ENCODE data around the gene HLX.

Gene HLX, protein sequence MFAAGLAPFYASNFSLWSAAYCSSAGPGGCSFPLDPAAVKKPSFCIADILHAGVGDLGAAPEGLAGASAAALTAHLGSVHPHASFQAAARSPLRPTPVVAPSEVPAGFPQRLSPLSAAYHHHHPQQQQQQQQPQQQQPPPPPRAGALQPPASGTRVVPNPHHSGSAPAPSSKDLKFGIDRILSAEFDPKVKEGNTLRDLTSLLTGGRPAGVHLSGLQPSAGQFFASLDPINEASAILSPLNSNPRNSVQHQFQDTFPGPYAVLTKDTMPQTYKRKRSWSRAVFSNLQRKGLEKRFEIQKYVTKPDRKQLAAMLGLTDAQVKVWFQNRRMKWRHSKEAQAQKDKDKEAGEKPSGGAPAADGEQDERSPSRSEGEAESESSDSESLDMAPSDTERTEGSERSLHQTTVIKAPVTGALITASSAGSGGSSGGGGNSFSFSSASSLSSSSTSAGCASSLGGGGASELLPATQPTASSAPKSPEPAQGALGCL

DNA sequence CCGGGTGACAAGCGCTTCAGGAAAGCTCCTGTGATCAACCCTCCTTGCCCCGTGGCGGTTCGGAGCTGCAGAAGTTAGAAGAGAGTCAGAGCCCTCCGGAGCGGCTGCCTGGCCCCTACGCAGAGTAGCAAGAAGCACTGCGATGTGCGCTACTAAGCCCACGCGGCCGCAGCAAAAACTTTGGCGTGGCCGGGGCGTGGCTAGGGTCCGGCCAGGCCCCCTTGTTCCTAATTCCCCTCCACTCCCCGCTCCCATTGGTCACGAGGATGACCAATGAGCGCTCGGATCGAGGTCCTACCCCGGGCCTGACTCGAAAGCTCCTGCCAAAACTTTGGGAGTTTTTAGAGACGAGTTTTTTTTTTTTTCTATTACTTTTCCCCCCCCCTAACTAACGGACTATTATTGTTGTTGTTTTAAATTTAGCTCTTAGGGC, at the start of gene HLX:
Gene HLX, plus strand, starts transcription at position 368 of the 433 bp plus-strand sequence. CDS start 415 bp downstream, outside the sequence.
- peak in 41 of 42 donors; percentile 37 to 82 (median 64) for DNase-seq
- intact Hi-C loops (cut with DNase I): loop anchor here (5.0 kb wide), 1 partner anchor 558 kb away; no protein-coding TSS in a partner anchor

DNA sequence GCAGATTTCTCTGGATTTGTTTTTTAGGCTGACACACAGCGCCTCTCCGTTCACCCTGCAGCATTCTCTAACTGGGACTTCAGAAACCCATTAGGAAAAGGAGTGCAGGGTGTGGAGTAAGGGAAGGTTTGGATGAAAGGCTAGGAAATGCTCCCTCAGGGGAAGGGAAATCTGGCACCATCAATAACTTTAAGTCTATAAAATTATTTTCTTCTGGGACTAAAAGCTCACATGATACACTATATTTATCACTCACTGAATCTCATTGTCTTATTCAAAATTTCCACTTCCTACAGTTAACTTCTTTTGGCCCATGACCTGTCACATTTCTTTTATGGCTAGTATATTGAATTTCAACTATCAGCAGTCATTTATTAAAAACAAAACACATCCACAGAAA, 45.8 kb upstream of the HLX start:
- no peak for DNase-seq
- intact Hi-C loops (cut with DNase I): no loop called here

DNA sequence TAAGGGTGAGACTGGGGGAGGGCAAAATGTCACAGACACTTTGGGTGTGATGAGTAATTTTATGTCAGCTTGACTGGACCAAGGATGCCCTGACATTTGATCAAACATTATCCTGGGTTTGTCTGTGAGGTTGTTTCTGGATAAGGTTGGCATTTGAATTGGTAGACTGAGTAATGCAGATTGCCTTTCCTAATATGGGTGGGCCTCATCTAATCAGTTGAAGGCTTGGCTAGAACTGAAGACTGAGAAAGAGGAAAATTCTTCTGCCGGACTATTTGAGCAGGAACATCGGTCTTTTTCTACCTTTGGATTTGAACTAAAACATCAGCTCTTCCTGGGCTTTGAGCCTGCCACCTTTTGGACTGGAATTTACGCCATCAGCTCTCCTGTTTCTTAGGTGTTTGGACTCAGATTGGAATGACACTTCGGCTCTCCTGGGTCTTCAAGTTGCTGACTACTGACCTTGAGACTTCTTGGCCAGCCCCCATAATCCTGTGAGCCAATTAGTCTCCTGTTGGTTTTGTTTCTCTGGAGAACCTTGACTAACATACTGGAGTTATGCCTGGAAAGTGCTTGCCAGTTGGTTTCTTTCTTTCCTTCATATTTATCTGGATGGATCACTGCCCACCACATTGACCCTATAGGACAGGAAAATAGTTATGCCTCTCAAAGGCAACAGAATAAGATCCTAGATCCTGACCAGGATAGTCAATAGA, 44.9 kb upstream of the HLX start:
- DNase-seq: no peak
- intact Hi-C loops (cut with DNase I): no loop called here

DNA sequence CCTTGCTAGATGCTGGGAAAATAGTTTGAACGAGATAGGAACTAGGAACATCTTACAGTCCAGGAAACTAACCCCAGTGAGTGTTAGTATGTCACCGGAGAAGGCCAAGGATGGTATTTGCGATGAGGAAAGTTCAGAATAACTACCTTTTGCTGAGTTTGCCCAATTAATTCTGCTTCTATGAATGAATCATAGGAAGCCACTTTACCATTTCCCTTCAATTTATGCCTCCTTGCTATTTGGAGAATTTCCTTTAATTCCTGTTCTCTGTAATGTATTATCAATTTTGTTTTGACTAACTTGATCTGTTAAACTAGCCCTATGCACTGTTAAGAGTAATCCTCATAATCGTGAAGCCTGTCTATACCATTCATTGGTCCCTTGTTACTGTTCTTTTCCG, 40.7 kb upstream of the HLX start:
- intact Hi-C loops (cut with DNase I): no loop called here
- no peak for DNase-seq

DNA sequence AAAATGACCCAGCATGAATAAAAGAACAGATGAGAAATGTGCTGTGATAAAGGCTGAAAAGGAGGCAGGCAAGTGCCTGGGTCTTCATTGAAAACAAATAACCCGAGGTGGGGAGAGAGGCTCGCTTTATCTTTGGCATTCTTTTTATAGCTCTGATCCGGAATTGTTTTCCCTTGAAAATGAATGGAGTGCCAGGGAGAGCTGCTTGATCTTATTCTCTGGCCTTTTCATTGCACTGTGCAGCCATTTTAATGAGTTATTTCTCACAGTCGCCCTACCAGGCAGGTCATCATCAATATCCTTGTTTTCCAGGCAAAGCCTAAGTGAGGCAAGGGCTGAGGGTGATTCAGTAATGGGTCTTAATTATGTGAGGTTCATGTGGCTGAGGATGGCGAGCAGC, 39.8 kb upstream of the HLX start:
- intact Hi-C loops (cut with DNase I): no loop called here
- DNase-seq: no peak

DNA sequence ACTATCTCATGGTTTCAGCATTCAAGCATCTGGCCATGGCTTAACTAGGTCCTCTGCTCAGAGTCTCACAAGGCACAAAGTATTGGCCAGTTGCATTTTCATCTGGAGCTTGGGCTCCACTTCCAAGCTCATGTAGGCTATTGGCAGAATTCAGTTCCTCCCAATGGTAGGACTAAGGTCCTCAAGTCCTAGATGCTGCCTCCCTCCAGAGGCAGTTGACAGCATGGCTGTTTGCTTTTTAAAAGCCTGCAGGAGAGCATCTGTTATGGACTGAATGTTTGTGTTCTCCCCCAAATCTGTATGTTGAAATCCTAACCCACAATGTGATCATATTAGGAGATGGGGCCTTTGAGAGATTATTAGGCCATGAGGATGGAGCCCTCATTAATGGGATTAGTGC, 38.0 kb upstream of the HLX start:
- intact Hi-C loops (cut with DNase I): no loop called here
- DNase-seq: no peak

DNA sequence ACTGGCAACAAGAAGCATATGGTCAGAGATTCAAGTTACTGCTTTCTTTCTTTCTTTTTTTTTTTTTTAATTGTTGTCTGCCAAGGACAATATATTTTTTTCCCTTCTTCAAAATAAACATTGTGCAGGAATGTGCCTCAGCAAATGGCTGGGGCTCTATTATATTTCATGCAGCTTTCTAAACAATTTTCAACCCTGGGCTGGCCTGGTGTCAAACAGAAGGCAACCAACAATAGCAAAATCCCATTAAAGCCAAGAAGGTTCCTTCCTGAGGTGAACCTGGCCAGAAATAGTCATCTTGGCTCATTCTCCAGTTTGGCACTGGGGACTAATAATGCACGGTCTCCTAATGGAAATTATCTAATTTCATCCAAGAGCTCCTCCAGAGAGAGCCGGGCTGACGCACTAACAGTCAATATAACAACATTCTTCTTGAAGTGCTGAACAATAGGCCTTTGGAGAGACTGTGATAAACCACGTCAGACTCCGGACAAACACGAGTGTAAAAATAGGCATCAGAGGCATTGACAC, 35.7 kb upstream of the HLX start:
- intact Hi-C loops (cut with DNase I): no loop called here
- no peak for DNase-seq

DNA sequence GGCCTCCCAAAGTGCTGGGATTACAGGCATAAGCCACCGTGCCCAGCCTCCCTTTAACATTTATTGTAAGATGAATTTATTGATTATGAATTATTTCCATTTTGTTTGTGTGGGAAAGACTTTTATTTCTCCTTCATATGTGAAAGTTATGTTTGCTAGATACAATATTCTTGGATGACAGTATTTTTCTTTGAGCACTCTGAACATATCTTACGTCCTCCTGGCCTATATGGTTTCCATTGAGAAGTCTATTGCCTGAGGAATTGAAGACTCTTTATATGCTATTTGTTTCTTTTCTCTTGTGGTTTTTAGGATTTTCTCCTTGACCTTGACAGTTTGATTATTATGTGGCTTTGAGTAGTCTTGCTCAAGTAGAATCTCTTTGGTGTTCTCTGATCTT, 26.8 kb upstream of the HLX start:
- no peak for DNase-seq
- intact Hi-C loops (cut with DNase I): no loop called here

DNA sequence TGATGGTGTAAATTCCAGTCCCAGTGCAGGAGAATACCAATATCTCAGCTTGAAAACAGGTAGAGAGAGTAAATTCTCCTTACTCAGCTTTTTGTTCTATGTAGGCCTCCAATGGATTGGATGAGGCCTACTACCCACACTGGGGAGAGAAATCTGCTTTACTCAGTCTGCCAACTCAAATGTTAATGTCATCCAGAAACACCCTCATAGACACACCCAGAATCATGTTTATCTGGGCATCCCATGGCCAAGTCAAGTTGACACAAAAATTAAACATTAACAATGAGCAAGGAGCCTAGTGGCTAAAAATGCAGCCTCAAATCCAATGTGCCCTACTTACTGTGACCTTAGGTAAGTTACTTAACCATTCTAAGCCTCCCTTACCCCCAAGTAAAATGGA, 6.9 kb upstream of the HLX start:
- intact Hi-C loops (cut with DNase I): loop anchor here (5.0 kb wide), 1 partner anchor 330 kb away; no protein-coding TSS in a partner anchor
- no peak for DNase-seq

DNA sequence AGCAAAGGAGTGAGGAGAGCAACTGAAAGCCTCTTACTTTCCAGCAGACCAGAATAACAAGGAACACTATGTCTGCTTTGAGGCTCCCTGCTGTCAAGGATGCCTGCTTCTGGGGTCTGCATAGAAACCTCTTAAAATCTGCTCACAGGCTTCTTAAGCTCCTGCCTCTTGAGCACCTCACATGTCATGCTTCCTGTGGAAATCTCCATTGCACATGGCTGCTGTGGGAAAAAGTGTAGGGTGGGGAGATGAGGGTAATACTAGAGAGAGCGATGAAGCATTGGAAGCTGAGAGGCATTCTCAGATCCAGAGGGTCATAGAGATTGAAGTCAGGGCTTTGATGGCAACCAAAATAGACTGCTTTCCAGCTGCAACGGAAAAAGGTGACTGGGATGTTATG, 6.2 kb upstream of the HLX start:
- intact Hi-C loops (cut with DNase I): loop anchor here (5.0 kb wide), 1 partner anchor 329 kb away; no protein-coding TSS in a partner anchor

DNA sequence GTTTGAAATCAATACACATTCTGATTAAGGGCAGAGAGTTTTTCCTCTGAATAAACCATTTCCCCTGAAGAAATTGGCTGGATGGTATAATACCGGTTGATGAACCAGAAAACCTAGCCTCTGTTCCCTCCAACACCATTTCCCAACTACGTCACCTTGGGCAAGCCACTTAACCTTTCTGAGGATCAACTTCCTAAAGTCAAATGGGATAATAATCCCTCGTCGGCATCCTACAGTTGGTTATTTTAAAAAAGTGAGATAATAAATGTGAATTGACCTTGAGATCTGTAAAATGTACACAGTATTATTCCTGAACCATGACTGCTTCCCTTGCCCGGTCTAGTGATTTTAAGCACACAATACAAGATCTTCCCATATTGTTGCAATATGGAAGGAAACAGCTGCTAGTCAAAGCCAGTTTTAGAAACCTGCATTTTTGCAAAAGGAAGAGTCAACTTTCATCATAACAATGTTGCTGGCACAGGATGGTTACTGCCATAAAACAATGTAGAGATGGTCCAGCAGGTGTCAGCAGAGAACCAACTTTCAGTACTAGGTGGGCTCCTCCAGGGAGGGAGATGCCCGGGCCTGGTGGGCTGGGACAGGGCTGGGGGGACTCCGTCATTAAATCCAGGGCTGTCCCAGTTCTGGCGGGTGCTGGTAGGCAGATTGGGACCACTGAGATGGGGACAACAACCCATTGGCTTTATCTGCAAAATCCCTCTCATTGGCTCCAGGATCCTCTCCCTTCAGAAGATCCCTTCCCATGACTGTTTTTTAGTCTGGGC, 5.2 kb upstream of the HLX start:
- intact Hi-C loops (cut with DNase I): loop anchor here (5.0 kb wide), 1 partner anchor 328 kb away; no protein-coding TSS in a partner anchor
- peak in 16 of 42 donors; percentile 41 to 79 (median 59) for DNase-seq

More for the DNA sequence above, 6.2 kb upstream of the HLX start:
- no peak for DNase-seq

DNA sequence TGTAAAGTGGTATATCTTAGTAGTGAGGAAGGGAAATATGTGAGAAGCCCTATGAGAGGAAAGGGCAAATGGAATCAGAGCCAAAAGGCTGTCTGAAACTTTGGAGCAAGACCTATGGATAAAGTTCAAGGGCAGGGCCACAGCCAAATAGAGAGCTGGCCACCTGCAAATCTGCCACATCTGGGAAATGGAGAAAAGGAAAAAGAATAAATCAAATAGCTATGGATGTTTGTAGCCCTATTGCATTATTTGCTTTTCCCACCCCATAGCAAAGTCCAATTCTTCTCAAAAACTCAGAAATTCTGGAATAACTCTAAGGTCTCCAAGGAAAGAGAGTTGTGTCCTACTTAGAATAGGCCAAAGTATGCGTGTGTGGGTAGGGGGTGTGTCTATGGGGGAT, 4.0 kb upstream of the HLX start:
- intact Hi-C loops (cut with DNase I): loop anchor here (5.0 kb wide), 1 partner anchor 562 kb away; no protein-coding TSS in a partner anchor
- DNase-seq: no peak

DNA sequence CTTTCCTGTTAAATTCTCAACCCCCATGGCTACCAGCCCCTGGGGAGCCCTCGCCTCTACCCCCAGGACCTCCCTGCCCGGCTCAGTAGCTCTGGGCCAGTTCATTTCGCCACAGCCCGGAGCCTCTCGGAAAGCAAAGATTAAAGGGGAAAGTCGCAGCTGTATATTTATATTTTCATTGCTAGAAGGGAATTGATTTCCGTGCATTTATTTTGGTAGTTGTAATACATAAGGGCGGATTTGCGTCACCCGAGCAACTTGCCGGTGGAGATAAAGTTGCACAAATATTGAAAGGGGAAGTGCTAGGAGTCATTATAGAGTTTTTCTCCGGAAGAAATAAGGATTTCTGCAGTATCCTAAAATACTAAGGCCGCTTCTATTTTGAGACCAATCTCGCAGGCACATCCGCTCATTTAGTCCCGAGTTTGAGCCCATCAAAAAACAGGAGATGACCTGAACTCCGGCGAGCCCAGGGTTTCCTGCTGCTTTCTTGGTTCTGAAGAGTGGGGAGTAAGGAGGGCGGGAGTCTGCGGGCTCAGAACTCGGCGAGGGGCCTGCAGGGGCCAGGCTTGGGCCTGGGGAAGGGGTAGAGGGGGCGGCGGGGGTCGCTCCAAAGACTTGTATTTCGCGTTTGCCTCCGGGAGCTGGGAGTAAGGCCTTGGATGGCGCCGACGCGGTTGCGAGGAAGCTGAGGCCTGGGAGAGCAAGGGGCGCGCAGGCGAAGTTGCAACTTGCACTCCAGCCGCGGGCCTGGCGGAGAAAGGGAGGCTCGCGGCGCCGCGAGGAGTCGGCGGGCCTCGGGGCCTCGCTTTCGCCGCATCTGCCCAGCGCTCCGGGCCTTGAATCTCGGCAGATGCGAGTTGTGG, 2.5 kb upstream of the HLX start:
- intact Hi-C loops (cut with DNase I): loop anchor here (5.0 kb wide), 1 partner anchor 561 kb away; no protein-coding TSS in a partner anchor
- no peak for DNase-seq

DNA sequence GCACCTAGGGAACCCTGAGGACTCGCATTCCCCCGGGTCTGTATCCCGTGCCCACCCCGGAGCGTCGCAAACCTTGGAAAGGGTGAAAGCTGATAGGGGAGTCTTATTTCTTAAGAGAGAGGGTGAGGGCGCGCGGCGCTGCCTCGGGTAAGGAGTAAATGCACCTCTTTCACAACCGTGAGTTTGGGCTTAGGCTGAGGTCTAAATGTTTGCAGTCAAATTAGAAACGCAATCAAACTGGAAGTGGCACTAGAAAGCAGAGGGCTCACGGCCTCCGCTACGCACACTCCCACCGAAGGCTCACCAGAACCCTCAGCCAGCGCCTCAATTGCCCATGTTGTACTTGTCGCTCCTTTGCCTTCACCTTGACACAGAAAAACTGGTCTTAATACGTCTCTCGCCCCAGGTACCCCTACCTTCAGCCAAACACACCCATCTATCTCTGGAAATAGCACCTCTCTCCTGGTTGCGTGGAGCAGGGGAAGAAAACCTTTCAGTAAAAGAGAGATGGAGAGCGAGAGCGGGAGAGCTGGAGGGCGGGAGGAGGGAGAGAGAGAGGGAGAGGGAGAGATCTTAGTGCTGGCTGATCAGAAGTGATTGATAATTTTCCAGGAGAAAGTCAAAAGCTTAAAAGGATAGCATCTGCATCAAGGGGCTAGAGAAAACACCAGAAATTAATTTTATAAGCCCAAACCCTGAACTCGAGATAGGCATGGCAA, 1.7 kb upstream of the HLX start:
- intact Hi-C loops (cut with DNase I): loop anchor here (5.0 kb wide), 1 partner anchor 560 kb away; no protein-coding TSS in a partner anchor
- DNase-seq: no peak

DNA sequence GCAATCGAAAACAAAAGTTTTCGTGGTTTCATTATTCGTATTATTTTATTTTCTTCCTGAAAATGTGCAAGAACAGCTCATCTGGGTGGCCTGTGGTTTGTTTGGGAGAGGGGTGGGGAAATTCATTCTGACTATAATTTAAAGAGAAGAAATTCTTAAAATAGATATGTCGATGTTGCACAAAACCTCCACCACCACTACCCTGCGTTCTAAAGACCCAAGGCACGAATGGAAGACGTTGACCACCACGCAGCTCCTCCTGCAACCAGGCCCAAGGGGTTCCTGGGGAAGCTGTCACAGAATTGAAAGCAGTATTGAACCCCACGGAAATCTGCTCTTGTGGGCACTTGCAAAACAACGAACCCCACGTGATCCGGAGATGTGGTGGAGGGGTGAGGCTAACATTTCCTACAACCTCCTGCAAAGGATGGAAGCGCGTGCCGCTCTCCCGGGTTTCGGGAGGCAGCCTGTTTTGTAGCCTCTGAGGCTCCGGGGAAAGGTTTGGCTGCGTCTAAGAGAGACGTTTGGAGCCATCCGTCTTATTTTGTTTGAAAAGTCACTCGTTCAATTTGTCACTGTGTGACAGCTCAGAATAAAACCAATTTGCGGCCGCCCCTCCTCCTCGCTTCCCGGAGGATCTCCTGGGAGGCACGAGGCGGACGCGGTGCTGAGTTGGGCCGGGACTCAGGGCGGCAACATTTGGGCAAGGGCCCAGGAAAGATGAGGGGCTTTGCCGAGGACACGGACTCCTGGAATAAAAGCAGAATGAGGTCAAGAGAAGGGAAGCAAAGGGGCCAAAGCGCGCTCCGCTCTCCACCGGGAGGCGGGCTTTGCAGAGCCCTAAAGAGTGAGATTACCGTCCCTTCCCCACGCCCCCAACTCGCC, 810 bp upstream of the HLX start:
- intact Hi-C loops (cut with DNase I): loop anchor here (5.0 kb wide), 1 partner anchor 559 kb away; no protein-coding TSS in a partner anchor
- DNase-seq: peak in 2 of 42 donors; percentile 8 to 32
